HepG2 (cell line): Measurements from ENCODE around the gene DPY30. TPM values are rescaled to one million over a fixed set of nuclear protein-coding genes. Genes with fewer than 3 reads are reported as not detected.
A peak's percentile ranks its signal among the peaks of the same experiment; 100 is the strongest.

Experiments used
- AFF4 ChIP-seq: sonication (generic); formaldehyde crosslinking; IDR thresholded peaks from 2 replicates; pipeline ENCODE4 v1.4.0; 2020; ENCODE audit warnings: missing genetic modification reagents
- GRHL1 ChIP-seq: sonication (generic); formaldehyde crosslinking; conservative IDR thresholded peaks from 2 replicates; pipeline ENCODE4 v1.8.0; 2022; ENCODE audit warnings: missing genetic modification reagents
- HMG20B ChIP-seq: conservative IDR thresholded peaks from 2 replicates; pipeline ENCODE4 v1.6.1; 2016; ENCODE audit warnings: missing genetic modification reagents, missing compliant biosample characterization
- JUN ChIP-seq: sonication (generic); formaldehyde crosslinking; IDR thresholded peaks from 2 replicates; pipeline ENCODE4 v1.4.0; 2020; ENCODE audit warnings: mild to moderate bottlenecking, missing genetic modification reagents
- LRRFIP1 ChIP-seq: sonication (generic); formaldehyde crosslinking; conservative IDR thresholded peaks from 2 replicates; pipeline ENCODE4 v1.4.0; 2020; ENCODE audit warnings: missing genetic modification reagents
- MEIS1 ChIP-seq: sonication (generic); formaldehyde crosslinking; IDR thresholded peaks from 2 replicates; pipeline ENCODE4 v1.9.0; 2021; ENCODE audit warnings: mild to moderate bottlenecking, missing genetic modification reagents, moderate library complexity, borderline replicate concordance
- MLX ChIP-seq: IDR thresholded peaks from 2 replicates; pipeline ENCODE4 v1.6.1; 2016
- NBN ChIP-seq: fragments of 450-650 bp; conservative IDR thresholded peaks from 2 replicates; pipeline ENCODE4 v1.6.1; 2017
- TCF7L2 ChIP-seq: IDR thresholded peaks from 2 replicates; pipeline ENCODE4 v1.6.1; 2011; ENCODE audit warnings: mild to moderate bottlenecking, low read depth, low read length, moderate library complexity
- ZBTB39 ChIP-seq: sonication (generic); formaldehyde crosslinking; IDR thresholded peaks from 2 replicates; pipeline ENCODE4 v1.5.0; 2020; ENCODE audit warnings: missing genetic modification reagents
- ZBTB43 ChIP-seq: sonication (generic); formaldehyde crosslinking; conservative IDR thresholded peaks from 2 replicates; pipeline ENCODE4 v1.4.0; 2020; ENCODE audit warnings: missing genetic modification reagents
- ZNF101 ChIP-seq: sonication (generic); formaldehyde crosslinking; IDR thresholded peaks from 2 replicates; pipeline ENCODE4 v1.4.0; 2020; ENCODE audit warnings: mild to moderate bottlenecking, low read depth, missing genetic modification reagents, borderline replicate concordance
- ZNF3 ChIP-seq: IDR thresholded peaks from 2 replicates; pipeline ENCODE4 v1.7.0; 2017; ENCODE audit warnings: inconsistent platforms
- ZNF33A ChIP-seq: sonication (generic); formaldehyde crosslinking; IDR thresholded peaks from 2 replicates; pipeline ENCODE4 v1.5.1; 2020; ENCODE audit warnings: missing genetic modification reagents, mild to moderate bottlenecking, moderate library complexity, borderline replicate concordance
- ZNF547 ChIP-seq: sonication (generic); formaldehyde crosslinking; IDR thresholded peaks from 2 replicates; pipeline ENCODE4 v1.5.1; 2020; ENCODE audit warnings: mild to moderate bottlenecking, missing genetic modification reagents
- ZNF589 ChIP-seq: sonication (generic); formaldehyde crosslinking; conservative IDR thresholded peaks from 2 replicates; pipeline ENCODE4 v1.8.0; 2022; ENCODE audit warnings: mild to moderate bottlenecking, moderate library complexity, missing genetic modification reagents
- polyA plus RNA-seq, 8 experiments: library from polyadenylated mRNA; depleted of rRNA in 3 of 8; stranded (reverse) in 7 of 8; unstranded in 1 of 8; fragments of >200 nt; fragmentation: Illumina TruSeq in 4 of 8; extraction: Trizol in 4 of 8; gene quantifications; 2 replicates each; pipeline versions ENCODE4 v1.2.1 to v1.2.3, GENCODE V29; 2011 to 2016; ENCODE audit warnings: low read depth in 4 of 8, missing spikeins in 1 of 8, mixed read lengths in 1 of 8; ENCODE audit not compliant: insufficient read depth in 1 of 8
- total RNA-seq, 5 experiments: library from RNA; depleted of rRNA; stranded (reverse); fragments of >200 nt; fragmentation: Illumina TruSeq; extraction: Trizol; gene quantifications; 2 replicates each; pipeline ENCODE4 v1.2.3, GENCODE V29; 2016; ENCODE audit warnings: low read depth in 1 of 5

DPY30 gene
- total and polyA plus RNA-seq, 2 of the 13 experiments (the other 11 are each of a cell fraction or from before 2014, with no cell fraction given): 98.1 to 118 TPM

- 0 out of 2 replicates have a peak, but pooled peaks have one; percentile 91 for TF ChIP-seq ZNF33A (CRISPR knock-in tag)
- no peak for TF ChIP-seq AFF4
- peak; percentile 83 for TF ChIP-seq ZBTB43
- no peak; the same call in none of the 2 replicates for TF ChIP-seq HMG20B
- 0 out of 2 replicates have a peak, but pooled peaks have one; percentile 12 for TF ChIP-seq ZNF3 (CRISPR knock-in tag)
- no peak; the same call in 1 of the 2 replicates for TF ChIP-seq MEIS1 (CRISPR knock-in tag)
- TF ChIP-seq ZNF547 (CRISPR knock-in tag): peak; percentile 97
- no peak for TF ChIP-seq JUN (CRISPR knock-in tag)
- 0 out of 2 replicates have a peak, but pooled peaks have one; percentile 67 for TF ChIP-seq ZNF101 (CRISPR knock-in tag)
- TF ChIP-seq NBN: no peak
- TF ChIP-seq GRHL1 (CRISPR knock-in tag): no peak
- TF ChIP-seq ZBTB39 (CRISPR knock-in tag): no peak
- TF ChIP-seq TCF7L2: no peak
- no peak for TF ChIP-seq MLX (CRISPR knock-in tag)
- no peak for TF ChIP-seq LRRFIP1
- 0 out of 2 replicates have a peak, but pooled peaks have one; percentile 58 for TF ChIP-seq ZNF589 (CRISPR knock-in tag)
These were observed at the start of gene DPY30 (continued) for GRCh38 chr2:32039447-32040219.
